Glutamatergic neuron (in vitro differentiated cells): Measurements from ENCODE around the gene TOMM70. TPM values are rescaled to one million over a fixed set of nuclear protein-coding genes. Genes with fewer than 3 reads are reported as not detected.
"Not testable (repeated sequence)": the region's sequence is repeated elsewhere in the genome, so short reads cannot be mapped to it uniquely, and the experiment has no call there.

ENCODE experiments used
- DNase-seq: peaks from one replicate; pipeline ENCODE4 v3.0.0; 2022
- H3K27ac Mint-ChIP-seq: one replicate; pipeline ENCODE4 v1.8.0; 2020; ENCODE audit warnings: mild to moderate bottlenecking, mixed read lengths, inconsistent platforms; ENCODE audit not compliant: unreplicated experiment
- H3K27me3 Mint-ChIP-seq: one replicate; pipeline ENCODE4 v1.8.0; 2020; ENCODE audit warnings: mild to moderate bottlenecking, moderate library complexity, mixed read lengths, inconsistent platforms; ENCODE audit not compliant: unreplicated experiment
- H3K36me3 Mint-ChIP-seq: one replicate; pipeline ENCODE4 v1.8.0; 2020; ENCODE audit warnings: mild to moderate bottlenecking, mixed read lengths, inconsistent platforms; ENCODE audit not compliant: unreplicated experiment
- H3K4me1 Mint-ChIP-seq: one replicate; pipeline ENCODE4 v1.8.0; 2020; ENCODE audit warnings: mild to moderate bottlenecking, low read depth, mixed read lengths, inconsistent platforms; ENCODE audit not compliant: unreplicated experiment
- H3K4me3 Mint-ChIP-seq: one replicate; pipeline ENCODE4 v1.8.0; 2020; ENCODE audit warnings: mild to moderate bottlenecking, mixed read lengths, inconsistent platforms; ENCODE audit not compliant: unreplicated experiment
- H3K9me3 Mint-ChIP-seq: one replicate; pipeline ENCODE4 v1.8.0; 2020; ENCODE audit warnings: mild to moderate bottlenecking, moderate library complexity, mixed read lengths, inconsistent platforms; ENCODE audit not compliant: unreplicated experiment
- CTCF ChIP-seq: fragments of 200-600 bp; sonication (generic); IDR thresholded peaks from one replicate; pipeline ENCODE4 v1.5.0; 2021; ENCODE audit not compliant: partially characterized antibody, unreplicated experiment
- total RNA-seq: library from RNA; stranded (reverse); fragmentation: NEBNext Ultra II Directional; extraction: Animal tissue kit (Norgen Biotek cat#: 25700); gene quantifications from one replicate; pipeline ENCODE4 v1.2.1, GENCODE V29; 2021; ENCODE audit not compliant: unreplicated experiment

The TOMM70 gene
- total RNA-seq, 1 donor from 2014 or later, result 34.7 TPM

DNA sequence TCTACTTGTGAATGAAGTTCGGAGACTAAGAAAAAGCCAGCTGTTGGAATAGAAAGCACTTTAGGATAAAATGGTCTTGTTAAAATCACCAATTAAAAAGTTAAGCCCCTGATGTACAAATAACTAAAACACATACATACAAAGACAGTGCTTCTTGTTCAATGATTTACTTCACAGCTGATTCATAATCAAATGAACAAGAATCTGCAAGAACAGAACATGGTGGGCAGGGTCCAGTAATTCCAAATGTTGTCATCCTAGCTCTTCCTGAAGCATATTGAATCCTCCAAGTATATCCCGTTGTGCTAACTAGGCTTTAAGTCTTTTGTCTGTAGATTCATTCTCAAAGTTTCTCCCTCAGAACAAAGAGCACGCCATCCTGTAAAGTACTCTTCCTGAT is 41.9 kb downstream of the TOMM70 start:
- Mint-ChIP-seq H3K27ac (no peak overlapping the region), H3K9me3 (no peaks in the 10 kb centered on the region), H3K4me1 (no peaks in the 10 kb centered on the region), H3K27me3 (no peaks in the 10 kb centered on the region), H3K4me3 (no peak overlapping the region), H3K36me3 (peaks cover 11% of the 10 kb centered on the region)
- DNase-seq, result no peak
- no peak for TF ChIP-seq CTCF

DNA sequence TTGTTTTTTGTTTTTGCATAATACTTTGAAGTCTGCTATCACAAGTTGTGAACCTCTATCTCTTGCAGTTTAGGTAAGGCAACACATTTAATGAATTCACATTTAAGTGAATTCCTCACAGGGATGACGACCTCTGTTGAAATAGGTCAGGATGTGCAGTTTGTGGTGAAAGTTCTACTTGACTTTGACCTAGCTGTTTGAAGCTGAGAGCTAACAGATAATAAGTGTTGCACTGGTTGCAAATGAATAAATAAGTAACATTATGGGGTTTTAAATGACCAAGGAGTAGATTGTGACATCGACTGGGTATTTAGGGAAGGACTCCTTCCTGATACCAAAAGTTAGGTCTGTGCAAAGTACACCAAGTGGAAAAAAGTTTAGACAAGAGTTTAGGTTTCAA is 42.5 kb downstream of the TOMM70 start:
- no peaks in the 10 kb centered on the region for H3K9me3 Mint-ChIP-seq
- H3K27me3 Mint-ChIP-seq, result no peaks in the 10 kb centered on the region
- TF ChIP-seq CTCF, result no peak
- no peak overlapping the region for H3K27ac Mint-ChIP-seq
- no peak for DNase-seq
- no peaks in the 10 kb centered on the region for H3K4me1 Mint-ChIP-seq
- no peak overlapping the region for H3K4me3 Mint-ChIP-seq
- H3K36me3 Mint-ChIP-seq, result peaks cover 11% of the 10 kb centered on the region

DNA sequence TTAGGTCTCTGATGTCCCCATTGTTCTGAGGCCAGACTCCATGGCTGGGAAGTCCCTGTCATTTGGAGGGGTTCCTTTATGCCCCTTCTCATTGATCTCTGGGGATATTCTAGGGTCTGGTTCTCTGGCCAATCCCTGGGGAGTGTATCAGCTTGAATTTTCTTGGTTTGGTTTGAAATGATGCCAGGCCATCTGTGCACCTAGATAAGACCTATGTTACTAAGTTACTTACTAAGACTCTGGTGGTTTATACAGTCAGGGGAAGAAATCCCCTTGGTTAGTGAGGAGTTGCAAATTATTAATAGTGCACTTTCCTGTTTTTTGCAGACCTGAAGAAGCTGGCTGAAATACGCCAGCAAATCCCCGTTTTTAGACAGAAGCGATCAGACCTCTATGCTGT is 46.0 kb downstream of the TOMM70 start:
- Mint-ChIP-seq H3K4me3 (no peak overlapping the region), H3K27ac (no peak overlapping the region), H3K9me3 (no peaks in the 10 kb centered on the region), H3K36me3 (peaks cover 10% of the 10 kb centered on the region), H3K27me3 (no peaks in the 10 kb centered on the region), H3K4me1 (no peaks in the 10 kb centered on the region)
- DNase-seq, result no peak
- TF ChIP-seq CTCF, result no peak

DNA sequence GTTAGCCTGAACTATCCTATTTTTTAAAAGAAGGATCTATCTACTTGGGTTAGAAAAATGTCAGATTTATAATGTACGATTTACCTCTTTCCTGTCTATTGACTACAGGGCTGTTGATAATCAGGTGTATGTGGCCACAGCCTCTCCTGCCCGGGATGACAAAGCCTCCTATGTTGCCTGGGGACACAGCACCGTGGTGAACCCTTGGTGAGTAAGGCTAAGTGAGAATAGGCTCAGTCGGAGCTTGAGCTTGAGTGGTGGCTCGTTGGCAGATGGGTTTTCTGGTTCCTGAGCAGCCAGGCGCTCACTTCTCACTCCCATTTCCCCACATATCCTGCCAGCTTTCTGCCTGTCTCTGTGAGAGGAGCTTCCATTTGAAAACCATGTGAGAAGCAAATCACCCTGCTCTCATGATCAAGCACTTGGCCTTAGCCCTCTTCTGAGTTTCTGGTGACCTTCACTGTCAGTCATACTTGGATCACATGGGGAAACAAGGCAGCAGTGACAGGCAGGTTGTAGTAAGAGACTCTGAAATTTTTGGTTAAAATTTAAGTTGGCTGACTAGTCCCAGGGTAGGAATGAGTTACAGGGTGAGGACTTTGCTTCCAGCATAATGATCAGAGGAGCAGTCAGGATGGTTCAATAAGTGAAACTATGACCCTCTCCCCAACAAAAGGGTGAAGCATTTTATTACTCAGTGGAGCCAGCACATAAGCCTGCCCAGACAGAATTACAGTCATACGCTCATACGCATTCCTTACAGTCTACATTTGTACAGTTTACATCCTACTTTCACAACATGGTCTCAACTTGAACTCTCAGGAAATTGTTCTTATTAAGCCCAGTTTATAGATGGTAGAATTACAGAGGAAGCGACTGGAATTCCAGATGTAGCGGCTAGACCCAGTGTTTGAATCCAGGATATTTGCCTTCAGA is 48.3 kb downstream of the TOMM70 start:
- Mint-ChIP-seq H3K4me1 (no peaks in the 10 kb centered on the region), H3K27ac (no peak overlapping the region), H3K9me3 (no peaks in the 10 kb centered on the region), H3K36me3 (peaks cover 15% of the 10 kb centered on the region), H3K27me3 (no peaks in the 10 kb centered on the region), H3K4me3 (no peak overlapping the region)
- no peak for DNase-seq
- no peak for TF ChIP-seq CTCF

DNA sequence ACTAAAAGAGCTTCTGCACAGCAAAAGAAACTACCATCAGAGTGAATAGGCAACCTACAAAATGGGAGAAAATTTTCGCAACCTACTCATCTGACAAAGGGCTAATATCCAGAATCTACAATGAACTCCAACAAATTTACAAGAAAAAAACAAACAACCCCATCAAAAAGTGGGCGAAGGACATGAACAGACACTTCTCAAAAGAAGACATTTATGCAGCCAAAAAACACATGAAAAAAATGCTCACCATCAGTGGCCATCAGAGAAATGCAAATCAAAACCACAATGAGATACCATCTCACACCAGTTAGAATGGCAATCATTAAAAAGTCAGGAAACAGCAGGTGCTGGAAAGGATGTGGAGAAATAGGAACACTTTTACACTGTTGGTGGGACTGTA is 49.1 kb downstream of the TOMM70 start:
- not testable (repeated sequence) for H3K9me3 Mint-ChIP-seq, H3K27ac Mint-ChIP-seq, DNase-seq, H3K27me3 Mint-ChIP-seq, H3K4me3 Mint-ChIP-seq, H3K4me1 Mint-ChIP-seq
- peaks cover 15% of the 10 kb centered on the region for H3K36me3 Mint-ChIP-seq
